Stimulated activated CD4-positive, alpha-beta T cell treated with anti-CD3 and anti-CD28 coated beads, Interleukin-1b, Interleukin-23, amount 100 ng/mL, for 24 hours (primary cell): ENCODE measurements around the gene CAPN6.

Source experiments
- DNase-seq, 4 experiments: peaks; one replicate each; pipeline ENCODE4 v3.0.0-alpha.2; 2020; ENCODE audit warnings: low read depth in 4 of 4, low spot score in 1 of 4

The CAPN6 gene

DNA sequence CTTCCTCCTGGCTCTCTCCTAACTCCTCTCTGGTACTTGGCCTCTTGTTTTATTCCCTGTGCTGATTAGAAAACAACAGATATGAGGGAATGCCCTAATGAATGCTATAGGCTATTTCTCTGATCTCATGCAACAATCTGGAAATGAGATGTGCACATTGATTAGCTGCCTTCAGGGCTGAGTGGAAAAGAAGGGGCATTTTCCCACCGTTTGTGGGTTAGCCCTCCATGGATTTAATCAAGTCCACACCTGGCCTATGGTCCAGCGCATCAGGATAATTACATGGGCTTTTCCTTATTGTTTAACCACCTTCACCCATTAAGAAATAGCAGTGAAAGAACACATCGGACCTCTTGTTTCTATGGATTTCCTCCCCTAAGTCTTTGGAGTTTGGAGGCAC is 70.0 kb downstream of the CAPN6 start:
- DNase-seq, result no peak

DNA sequence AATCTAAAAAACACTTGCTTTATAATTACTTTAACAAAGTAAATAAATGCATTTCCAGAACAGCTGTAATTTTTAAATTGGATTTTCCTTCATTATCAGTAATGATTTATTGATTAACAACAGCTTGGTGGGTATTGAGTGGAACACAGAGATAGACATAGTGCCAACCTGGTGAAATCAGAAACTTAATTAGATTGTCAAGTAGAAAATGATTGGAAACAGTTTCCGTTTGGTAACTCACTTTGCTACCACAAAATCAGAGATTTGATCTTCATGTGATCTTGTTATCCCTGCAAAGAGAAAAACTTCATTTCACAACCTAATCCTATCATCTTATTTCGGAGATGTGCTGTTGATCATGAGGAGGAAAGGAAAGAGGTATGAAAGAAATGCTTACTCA is 70.8 kb downstream of the CAPN6 start:
- DNase-seq, result no peak
